Activated CD8-positive, alpha-beta memory T cell treated with anti-CD3 and anti-CD28 coated beads, Interleukin-2, amount 50 U/mL, for 48 hours (primary cell): ENCODE results near the gene FBXO11.

ENCODE experiments used
- DNase-seq: peaks from one replicate; pipeline ENCODE4 v3.0.0-alpha.2; 2020

Gene FBXO11

DNA sequence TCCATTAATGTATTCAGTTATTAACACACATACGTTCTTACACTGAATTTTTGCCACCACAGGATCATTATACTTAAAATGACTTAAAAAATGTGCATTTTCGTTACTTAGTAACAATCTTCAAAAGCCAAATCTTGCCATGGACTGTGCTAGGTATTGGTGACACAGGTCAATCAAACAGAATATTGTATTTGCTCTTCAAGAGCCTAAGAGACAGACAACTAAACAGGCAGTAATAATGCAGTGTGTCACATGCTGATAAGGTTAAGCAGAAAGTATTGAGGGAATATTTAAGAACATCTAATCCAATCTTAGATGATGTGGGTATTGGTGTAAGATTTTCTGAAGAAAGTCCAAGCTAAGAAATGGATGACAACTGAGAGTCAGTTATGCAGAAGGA lies 56.9 kb downstream of the FBXO11 start:
- DNase-seq, result no peak

- DNase-seq, result no peak
These were observed 62.1 kb downstream of the FBXO11 start for GRCh38 chr2:47844162-47844561.

DNA sequence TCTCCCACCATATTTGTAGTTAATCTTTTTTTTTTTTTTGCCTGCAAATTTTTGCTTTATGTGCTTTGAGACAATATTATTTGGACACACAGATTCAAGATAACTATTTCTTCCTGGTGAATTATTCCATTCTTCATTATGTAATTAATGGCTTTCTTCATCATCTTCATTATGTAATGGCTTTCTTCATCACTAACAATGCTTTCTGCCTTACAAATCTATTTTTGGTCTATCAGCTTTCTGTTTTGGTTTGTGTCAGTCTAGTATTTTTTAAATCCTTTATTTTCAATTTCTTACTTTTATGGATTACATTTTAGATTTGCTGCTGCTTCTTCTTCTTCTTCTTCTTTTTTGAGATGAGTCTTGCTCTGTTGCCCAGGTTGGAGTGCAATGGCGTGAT lies 62.9 kb downstream of the FBXO11 start:
- no peak for DNase-seq

DNA sequence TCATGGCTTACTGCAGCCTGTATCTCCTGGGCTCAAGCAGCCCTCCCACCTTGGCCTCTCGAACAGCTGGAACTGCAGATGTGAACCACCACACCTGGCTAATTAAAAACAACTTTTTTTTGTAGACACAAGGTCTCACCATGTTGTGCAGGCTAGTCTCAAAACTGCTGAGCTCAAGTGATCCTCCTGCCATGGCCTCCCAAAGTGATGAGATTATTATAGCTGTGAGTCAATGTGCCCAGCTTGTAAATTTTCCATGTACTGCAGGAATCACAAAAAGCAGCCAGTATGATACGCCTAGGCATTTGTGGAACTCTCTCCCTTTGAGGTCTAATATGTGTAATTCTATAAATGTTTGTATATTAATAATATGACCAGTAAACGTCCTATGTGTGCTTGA lies 63.5 kb downstream of the FBXO11 start:
- no peak for DNase-seq

DNA sequence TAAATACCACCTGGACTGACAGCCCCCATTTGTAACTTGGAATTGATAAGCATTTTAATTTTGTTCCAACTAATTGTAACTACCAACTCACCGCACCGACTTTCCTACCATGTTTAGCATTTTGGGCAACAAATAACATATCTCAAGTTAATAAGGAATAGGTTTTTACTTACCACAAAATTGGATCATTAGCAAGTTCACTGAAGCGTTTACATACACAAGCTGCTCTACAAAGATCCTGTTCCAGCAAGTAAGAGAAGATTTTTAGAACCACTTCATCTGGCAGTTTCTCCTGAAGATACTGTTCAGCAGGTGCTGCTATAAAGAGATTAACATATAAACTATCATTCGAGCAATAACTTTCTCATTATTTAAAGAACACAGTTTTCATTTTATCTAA lies 67.6 kb downstream of the FBXO11 start:
- DNase-seq, result no peak

DNA sequence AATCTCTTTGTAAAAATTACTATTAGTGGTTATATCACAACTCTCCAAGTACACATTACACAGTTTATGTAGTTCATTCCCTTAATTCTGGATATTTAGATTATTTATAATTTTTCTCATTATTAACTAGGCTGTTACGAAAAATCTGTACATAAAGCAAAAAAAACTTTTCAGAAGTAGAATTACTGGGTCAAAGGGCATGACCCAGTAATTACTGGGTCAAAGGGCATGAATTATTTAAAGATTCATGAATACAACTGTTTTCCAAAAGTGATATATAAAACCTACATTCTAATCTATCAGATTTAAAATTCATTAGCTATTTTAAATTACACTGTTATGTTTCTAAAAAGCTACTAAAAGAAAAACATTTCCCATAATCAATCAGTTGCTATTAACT lies 68.0 kb downstream of the FBXO11 start:
- no peak for DNase-seq

- DNase-seq, result no peak
These were observed 72.8 kb downstream of the FBXO11 start for GRCh38 chr2:47833516-47833968.

GRCh38 chr2:47822518-47822917 lies 83.8 kb downstream of the FBXO11 start:
- no peak for DNase-seq

DNA sequence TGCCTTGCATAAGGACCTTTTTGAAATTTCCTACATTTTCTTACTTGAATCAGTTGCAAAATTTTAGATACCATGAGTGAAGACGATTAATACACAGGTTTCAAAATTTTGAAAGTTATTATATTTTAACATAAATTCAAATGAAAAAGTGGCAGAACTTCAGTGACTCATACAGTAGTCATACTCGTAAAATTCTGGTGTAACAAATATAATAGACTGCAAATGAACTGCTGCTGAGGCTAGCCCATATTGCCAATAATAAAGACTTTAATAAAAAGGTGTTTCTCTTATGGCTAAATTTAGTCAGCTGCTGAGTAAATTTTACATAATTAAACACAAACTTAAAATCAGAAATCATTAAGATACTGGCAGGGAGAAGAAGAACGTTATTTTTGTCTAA lies 86.5 kb downstream of the FBXO11 start:
- no peak for DNase-seq

DNA sequence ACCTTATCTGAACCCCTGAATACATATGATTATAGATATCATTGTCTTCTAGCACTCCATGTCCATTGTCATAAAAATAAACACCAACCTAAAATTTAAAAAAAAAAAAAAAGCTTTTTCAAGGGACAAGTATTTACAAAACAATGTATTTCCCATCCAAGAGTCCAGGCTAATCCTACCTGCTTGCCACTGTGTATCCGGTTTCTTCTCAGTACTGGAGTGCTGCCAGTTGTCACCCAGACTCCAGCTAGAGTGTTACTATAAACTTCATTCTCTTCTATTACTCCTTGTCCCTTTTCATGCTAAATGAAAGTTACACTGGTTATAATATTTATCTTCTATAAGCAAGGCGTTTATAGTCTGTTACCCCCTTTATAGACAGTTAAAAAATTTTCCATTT lies 87.5 kb downstream of the FBXO11 start:
- no peak for DNase-seq

DNA sequence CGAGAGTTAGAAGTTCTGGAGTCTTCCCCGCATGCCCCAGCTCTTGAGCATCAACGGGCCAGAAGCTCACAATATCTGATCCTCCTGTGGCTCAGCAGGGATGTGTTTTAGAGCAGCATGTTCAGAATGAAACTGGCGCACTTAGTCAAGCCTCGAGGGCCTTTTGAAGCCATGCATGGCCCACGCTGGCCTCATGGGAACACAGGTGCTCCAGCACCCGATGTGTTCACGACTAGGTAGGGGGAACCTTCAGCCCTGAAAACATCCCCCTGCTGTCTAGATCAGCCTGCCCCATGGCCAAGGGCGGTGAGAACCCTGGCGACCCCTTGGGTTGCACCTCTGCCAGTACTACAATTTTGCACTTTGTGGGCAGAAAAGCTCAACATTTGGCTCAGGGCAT lies 90.5 kb downstream of the FBXO11 start:
- no peak for DNase-seq

GRCh38 chr2:47811668-47812067 lies 94.6 kb downstream of the FBXO11 start:
- DNase-seq, result no peak

DNA sequence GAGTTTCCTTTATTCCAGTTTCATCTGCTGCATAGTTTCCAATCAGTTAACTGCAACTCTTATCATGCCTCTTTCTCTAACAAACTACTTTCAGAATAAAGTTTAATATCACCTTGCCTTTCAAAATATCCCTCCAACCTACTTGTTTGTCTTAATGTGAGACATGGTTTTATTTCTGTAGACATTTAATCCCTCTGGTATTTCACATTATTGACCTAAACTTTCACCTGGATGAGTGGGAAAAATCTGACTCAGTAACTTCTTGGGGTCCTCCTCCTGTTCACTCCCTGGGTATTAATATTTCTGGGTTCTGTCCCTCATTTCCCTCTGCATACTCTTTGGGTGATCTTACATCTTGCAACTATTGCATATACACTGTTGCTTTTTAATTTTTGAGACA lies 95.4 kb downstream of the FBXO11 start:
- no peak for DNase-seq

GRCh38 chr2:47809903-47810302 lies 96.4 kb downstream of the FBXO11 start:
- no peak for DNase-seq

DNA sequence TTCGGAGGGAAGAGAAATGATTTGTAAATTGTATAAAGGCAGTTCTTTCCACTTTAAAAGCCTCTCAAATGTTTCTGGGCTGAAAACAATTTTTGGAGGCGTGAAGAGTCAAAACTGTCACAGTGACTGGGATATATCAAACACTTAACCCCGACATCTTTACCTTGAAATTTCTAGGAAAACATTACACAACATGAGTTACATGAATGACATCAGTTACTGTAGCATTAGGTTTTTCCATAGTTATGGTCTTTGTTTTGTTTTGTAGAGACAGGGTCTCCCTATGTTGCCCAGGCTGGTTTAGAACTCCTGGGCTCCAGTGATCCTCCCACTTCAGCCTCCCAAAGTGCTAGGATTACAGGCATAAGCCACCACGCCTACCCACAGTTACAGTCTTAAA lies 97.7 kb downstream of the FBXO11 start:
- DNase-seq, result no peak

- no peak for DNase-seq
These were observed 100.4 kb downstream of the FBXO11 start for GRCh38 chr2:47805850-47806249.

GRCh38 chr2:47803770-47804169 lies 102.5 kb downstream of the FBXO11 start:
- DNase-seq, result no peak

DNA sequence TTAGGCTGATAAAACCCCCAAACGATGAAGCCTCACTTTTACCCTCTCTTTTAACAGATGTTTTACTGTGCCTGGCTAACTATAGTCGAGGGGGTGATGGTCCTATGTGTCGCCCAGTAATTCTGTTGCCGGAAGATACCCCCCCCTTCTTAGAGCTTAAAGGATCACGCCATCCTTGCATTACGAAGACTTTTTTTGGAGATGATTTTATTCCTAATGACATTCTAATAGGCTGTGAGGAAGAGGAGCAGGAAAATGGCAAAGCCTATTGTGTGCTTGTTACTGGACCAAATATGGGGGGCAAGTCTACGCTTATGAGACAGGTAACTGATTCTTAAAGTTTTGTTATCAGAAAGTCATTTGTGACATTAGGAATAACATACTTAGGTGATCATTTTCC lies 102.9 kb downstream of the FBXO11 start:
- DNase-seq, result no peak

GRCh38 chr2:47801118-47801517 lies 105.2 kb downstream of the FBXO11 start:
- DNase-seq, result no peak

DNA sequence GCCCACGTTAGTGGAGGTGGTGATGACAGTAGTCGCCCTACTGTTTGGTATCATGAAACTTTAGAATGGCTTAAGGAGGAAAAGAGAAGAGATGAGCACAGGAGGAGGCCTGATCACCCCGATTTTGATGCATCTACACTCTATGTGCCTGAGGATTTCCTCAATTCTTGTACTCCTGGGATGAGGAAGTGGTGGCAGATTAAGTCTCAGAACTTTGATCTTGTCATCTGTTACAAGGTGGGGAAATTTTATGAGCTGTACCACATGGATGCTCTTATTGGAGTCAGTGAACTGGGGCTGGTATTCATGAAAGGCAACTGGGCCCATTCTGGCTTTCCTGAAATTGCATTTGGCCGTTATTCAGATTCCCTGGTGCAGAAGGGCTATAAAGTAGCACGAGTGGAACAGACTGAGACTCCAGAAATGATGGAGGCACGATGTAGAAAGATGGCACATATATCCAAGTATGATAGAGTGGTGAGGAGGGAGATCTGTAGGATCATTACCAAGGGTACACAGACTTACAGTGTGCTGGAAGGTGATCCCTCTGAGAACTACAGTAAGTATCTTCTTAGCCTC lies 107.2 kb downstream of the FBXO11 start:
- no peak for DNase-seq

DNA sequence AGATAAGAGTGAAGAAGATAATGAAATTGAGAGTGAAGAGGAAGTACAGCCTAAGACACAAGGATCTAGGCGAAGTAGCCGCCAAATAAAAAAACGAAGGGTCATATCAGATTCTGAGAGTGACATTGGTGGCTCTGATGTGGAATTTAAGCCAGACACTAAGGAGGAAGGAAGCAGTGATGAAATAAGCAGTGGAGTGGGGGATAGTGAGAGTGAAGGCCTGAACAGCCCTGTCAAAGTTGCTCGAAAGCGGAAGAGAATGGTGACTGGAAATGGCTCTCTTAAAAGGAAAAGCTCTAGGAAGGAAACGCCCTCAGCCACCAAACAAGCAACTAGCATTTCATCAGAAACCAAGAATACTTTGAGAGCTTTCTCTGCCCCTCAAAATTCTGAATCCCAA lies 107.7 kb downstream of the FBXO11 start:
- no peak for DNase-seq

- no peak for DNase-seq
These were observed 110.1 kb downstream of the FBXO11 start for GRCh38 chr2:47796090-47796697.

DNA sequence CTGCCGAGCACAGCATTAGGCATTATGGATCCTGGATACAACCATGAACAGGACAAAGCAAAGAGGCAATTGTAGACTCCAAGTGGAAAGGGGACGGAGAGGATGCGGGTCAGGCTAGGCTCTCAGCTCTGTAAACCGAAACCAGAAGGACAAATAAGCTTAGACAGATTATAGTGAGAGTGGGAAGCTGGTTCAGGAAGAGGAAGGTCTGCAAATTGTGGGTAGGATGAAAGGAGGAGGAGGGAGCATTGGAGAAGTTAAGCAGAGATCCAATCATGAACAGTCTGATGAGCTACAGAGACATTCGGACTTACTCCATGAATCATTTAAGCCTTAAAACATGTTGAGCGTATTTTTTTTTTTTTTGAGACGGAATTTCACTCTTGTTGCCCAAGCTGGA lies 120.3 kb downstream of the FBXO11 start:
- DNase-seq, result no peak

DNA sequence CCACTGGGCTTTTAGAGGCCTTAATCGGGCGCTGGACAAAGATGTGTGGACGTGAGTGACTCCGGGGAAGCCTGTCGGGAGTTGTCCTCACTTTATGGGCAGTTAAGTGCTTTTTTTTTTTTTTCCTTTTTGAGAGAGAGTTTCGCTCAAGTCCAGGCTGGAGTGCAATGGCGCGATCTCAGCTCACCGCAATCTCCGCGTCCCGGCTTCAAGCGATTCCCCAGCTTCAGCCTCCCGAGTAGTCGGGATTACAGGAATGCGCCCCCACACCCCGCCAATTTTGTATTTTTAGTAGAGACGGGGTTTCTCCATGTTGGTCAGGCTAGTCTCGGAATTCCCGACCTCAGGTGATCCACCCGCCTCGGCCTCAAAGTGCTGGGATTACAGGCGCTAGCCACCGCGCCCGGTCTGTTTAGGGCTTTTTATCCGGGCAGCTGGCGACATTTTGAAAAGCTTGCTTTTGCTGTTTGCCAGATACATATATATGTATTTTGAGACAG lies 121.9 kb downstream of the FBXO11 start:
- DNase-seq, result no peak
